K562 (cell line): ENCODE data around the gene HKDC1. TPM values are rescaled to one million over a fixed set of nuclear protein-coding genes. Genes with fewer than 3 reads are reported as not detected.

Experiments used
- CBX5 ChIP-seq: IDR thresholded peaks from 2 replicates; pipeline ENCODE4 v1.6.1; 2014; ENCODE audit warnings: low read depth, borderline replicate concordance
- CHD1 ChIP-seq: fragments of 200-600 bp; sonication (generic); IDR thresholded peaks from one replicate; pipeline ENCODE4 v1.6.1; 2012; ENCODE audit warnings: mild to moderate bottlenecking, moderate library complexity, low read length, inconsistent platforms
- E2F3 ChIP-seq: fragments of 250-450 bp; sonication (Bioruptor Pico); IDR thresholded peaks from 2 replicates; pipeline ENCODE4 v1.4.0; 2020; ENCODE audit warnings: mild to moderate bottlenecking
- GATAD2B ChIP-seq: fragments of 450-650 bp; IDR thresholded peaks from 2 replicates; pipeline ENCODE4 v1.6.1; 2017; ENCODE audit warnings: mild to moderate bottlenecking, borderline replicate concordance
- LARP7 ChIP-seq: fragments of 450-650 bp; IDR thresholded peaks from 2 replicates; pipeline ENCODE4 v1.6.1; 2016
- MAFG ChIP-seq: fragments of 450-650 bp; conservative IDR thresholded peaks from 2 replicates; pipeline ENCODE4 v1.6.1; 2016; ENCODE audit warnings: missing genetic modification characterization, missing compliant biosample characterization
- PCBP2 ChIP-seq: fragments of 200-400 bp; formaldehyde crosslinking; IDR thresholded peaks from 2 replicates; pipeline ENCODE4 v1.6.1; 2018; ENCODE audit warnings: low read length, low read depth, mild to moderate bottlenecking, moderate library complexity; ENCODE audit not compliant: poor library complexity, severe bottlenecking
- PML ChIP-seq: IDR thresholded peaks from 2 replicates; pipeline ENCODE4 v1.6.1; 2012; ENCODE audit warnings: low read length, inconsistent platforms
- POLR3A ChIP-seq: IDR thresholded peaks from 2 replicates; pipeline ENCODE4 v1.6.1; 2011; ENCODE audit warnings: borderline replicate concordance, mild to moderate bottlenecking, moderate library complexity; ENCODE audit not compliant: insufficient read length, insufficient read depth; ENCODE audit errors: extremely low read depth
- PTBP1 ChIP-seq: fragments of 200-400 bp; formaldehyde crosslinking; IDR thresholded peaks from 2 replicates; pipeline ENCODE4 v1.6.1; 2017; ENCODE audit warnings: low read depth, low read length
- RNF2 ChIP-seq: sonication (generic); IDR thresholded peaks from 2 replicates; pipeline ENCODE4 v1.6.1; 2016
- SMARCE1 ChIP-seq: fragments of 450-650 bp; IDR thresholded peaks from 2 replicates; pipeline ENCODE4 v1.7.1; 2016; ENCODE audit warnings: mild to moderate bottlenecking
- ZBTB17 ChIP-seq: fragments of 450-650 bp; formaldehyde crosslinking; IDR thresholded peaks from 2 replicates; pipeline ENCODE4 v1.4.0; 2020; ENCODE audit warnings: mild to moderate bottlenecking
- ZNF431 ChIP-seq: sonication (generic); formaldehyde crosslinking; IDR thresholded peaks from 2 replicates; pipeline ENCODE4 v1.8.0; 2022; ENCODE audit warnings: mild to moderate bottlenecking, missing genetic modification reagents
- ZNF586 ChIP-seq: fragments of 450-650 bp; formaldehyde crosslinking; conservative IDR thresholded peaks from 2 replicates; pipeline ENCODE4 v1.4.0; 2020; ENCODE audit warnings: mild to moderate bottlenecking, moderate library complexity
- polyA plus RNA-seq, 8 experiments: library from polyadenylated mRNA; depleted of rRNA in 4 of 8; stranded (reverse) in 5 of 8; unstranded in 3 of 8; fragments of >200 nt; fragmentation: Nextera tagmentation in 2 of 8; fragmentation: Illumina TruSeq in 1 of 8; extraction: Ambion mirVana in 2 of 8; extraction: Trizol in 1 of 8; gene quantifications; 2 replicates each; pipeline versions ENCODE4 v1.2.1 to v1.2.3, GENCODE V29; 2011 to 2014; ENCODE audit warnings: inconsistent platforms in 1 of 8, missing spikeins in 1 of 8
- total RNA-seq, 7 experiments: library from RNA; depleted of rRNA in 6 of 7; stranded (reverse); fragments of >200 nt in 6 of 7; fragmentation: Illumina TruSeq in 2 of 7; extraction: Trizol in 2 of 7; gene quantifications; 2 replicates each; pipeline versions ENCODE4 v1.2.1 to v1.2.3, GENCODE V29; 2011 to 2021; ENCODE audit warnings: low replicate concordance in 1 of 7
- TF ChIP-seq, protein P1 (sequence below), 2 experiments: IDR thresholded peaks in 1 of 2; conservative IDR thresholded peaks in 1 of 2; 2 replicates each; pipeline ENCODE4 v1.6.1; 2016; ENCODE audit warnings: low read depth in 2 of 2, mild to moderate bottlenecking in 1 of 2, missing compliant biosample characterization in 1 of 2, missing genetic modification characterization in 1 of 2, moderate library complexity in 1 of 2
- TF ChIP-seq, protein P2 (sequence below): fragments of 450-650 bp; formaldehyde crosslinking; IDR thresholded peaks from 2 replicates; pipeline ENCODE4 v1.4.0; 2020; ENCODE audit warnings: mild to moderate bottlenecking, moderate library complexity
- TF ChIP-seq, protein P3 (sequence below): conservative IDR thresholded peaks from 2 replicates; pipeline ENCODE4 v1.6.1; 2011; ENCODE audit warnings: low read depth, mild to moderate bottlenecking, low read length; ENCODE audit not compliant: control insufficient read depth
- TF ChIP-seq, protein P4 (sequence below): fragments of 450-650 bp; IDR thresholded peaks from 2 replicates; pipeline ENCODE4 v1.6.1; 2016; ENCODE audit warnings: antibody characterized with exemption

The HKDC1 gene
- total and polyA plus RNA-seq, 9 of the 15 experiments (the other 6 are each of a cell fraction or from before 2014, with no cell fraction given): 0.04 to 0.22 (median 0.11) TPM; not detected in 5

DNA sequence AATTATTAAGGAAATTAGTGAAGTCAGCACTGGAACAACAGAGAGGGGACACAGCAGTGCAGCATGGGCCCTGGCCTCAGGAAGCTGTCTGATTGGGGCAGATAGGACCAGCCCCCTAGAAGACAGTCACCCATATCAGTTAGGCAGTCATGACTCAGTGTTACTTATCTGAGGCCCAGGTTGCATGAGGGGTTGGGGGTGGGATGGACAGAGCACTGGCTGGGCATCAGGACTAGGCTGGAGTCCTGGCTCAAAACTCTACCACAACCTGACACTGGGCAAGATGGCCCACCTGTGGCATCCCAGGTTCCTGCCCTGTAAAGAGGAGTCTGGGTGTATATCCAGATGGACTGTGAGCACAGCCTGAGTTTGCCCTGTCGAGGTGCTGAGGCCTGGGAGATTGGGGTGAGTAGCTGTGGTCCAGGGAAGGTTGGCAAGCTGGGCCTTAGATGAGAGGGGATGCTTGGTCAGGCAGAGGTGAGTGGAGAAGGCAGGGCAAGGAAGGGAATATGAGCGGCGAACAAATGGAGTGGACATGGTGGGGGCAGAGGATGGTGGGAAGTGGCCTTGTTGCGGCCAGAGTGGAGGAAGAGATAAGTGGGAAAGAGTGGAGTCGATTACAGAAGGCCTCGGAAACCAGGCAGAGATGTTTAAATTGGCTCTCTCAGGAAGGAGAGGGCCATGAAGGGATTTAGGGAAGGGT, 95.6 kb downstream of the HKDC1 start (continued):
- TF ChIP-seq, protein P1, sequence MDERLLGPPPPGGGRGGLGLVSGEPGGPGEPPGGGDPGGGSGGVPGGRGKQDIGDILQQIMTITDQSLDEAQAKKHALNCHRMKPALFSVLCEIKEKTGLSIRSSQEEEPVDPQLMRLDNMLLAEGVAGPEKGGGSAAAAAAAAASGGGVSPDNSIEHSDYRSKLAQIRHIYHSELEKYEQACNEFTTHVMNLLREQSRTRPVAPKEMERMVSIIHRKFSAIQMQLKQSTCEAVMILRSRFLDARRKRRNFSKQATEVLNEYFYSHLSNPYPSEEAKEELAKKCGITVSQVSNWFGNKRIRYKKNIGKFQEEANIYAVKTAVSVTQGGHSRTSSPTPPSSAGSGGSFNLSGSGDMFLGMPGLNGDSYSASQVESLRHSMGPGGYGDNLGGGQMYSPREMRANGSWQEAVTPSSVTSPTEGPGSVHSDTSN (CRISPR knock-in tag; IDR thresholded peaks at IDR 0.05; ENCODE audit: low read depth): no peak
- TF ChIP-seq, protein P1 (tag; conservative IDR thresholded peaks at IDR 0.05; ENCODE audit: low read depth): no peak
- TF ChIP-seq ZBTB17: peak; percentile 84; the same call in 1 of the 2 replicates
- TF ChIP-seq POLR3A: no peak
- peak; percentile 89 for TF ChIP-seq MAFG
- no peak for TF ChIP-seq CHD1
- TF ChIP-seq, protein P2, sequence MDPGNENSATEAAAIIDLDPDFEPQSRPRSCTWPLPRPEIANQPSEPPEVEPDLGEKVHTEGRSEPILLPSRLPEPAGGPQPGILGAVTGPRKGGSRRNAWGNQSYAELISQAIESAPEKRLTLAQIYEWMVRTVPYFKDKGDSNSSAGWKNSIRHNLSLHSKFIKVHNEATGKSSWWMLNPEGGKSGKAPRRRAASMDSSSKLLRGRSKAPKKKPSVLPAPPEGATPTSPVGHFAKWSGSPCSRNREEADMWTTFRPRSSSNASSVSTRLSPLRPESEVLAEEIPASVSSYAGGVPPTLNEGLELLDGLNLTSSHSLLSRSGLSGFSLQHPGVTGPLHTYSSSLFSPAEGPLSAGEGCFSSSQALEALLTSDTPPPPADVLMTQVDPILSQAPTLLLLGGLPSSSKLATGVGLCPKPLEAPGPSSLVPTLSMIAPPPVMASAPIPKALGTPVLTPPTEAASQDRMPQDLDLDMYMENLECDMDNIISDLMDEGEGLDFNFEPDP (CRISPR knock-in tag): peak; percentile 74; the same call in 1 of the 2 replicates
- TF ChIP-seq LARP7: peak; percentile 99
- TF ChIP-seq, protein P3, sequence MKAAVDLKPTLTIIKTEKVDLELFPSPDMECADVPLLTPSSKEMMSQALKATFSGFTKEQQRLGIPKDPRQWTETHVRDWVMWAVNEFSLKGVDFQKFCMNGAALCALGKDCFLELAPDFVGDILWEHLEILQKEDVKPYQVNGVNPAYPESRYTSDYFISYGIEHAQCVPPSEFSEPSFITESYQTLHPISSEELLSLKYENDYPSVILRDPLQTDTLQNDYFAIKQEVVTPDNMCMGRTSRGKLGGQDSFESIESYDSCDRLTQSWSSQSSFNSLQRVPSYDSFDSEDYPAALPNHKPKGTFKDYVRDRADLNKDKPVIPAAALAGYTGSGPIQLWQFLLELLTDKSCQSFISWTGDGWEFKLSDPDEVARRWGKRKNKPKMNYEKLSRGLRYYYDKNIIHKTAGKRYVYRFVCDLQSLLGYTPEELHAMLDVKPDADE: peak; percentile 57; the same call in 1 of the 2 replicates
- no peak for TF ChIP-seq GATAD2B
- TF ChIP-seq ZNF431 (CRISPR knock-in tag): no peak; the same call in none of the 2 replicates
- TF ChIP-seq ZNF586 (CRISPR knock-in tag): no peak
- TF ChIP-seq, protein P4, sequence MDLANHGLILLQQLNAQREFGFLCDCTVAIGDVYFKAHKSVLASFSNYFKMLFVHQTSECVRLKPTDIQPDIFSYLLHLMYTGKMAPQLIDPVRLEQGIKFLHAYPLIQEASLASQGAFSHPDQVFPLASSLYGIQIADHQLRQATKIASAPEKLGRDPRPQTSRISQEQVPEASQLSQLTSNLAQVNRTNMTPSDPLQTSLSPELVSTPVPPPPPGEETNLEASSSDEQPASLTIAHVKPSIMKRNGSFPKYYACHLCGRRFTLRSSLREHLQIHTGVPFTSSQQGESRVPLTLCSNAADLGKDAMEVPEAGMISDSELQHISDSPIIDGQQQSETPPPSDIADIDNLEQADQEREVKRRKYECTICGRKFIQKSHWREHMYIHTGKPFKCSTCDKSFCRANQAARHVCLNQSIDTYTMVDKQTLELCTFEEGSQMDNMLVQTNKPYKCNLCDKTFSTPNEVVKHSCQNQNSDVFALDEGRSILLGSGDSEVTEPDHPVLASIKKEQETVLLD: peak; percentile 84
- peak; percentile 50; the same call in 1 of the 2 replicates for TF ChIP-seq E2F3 (CRISPR knock-in tag)
- TF ChIP-seq PTBP1: no peak
- peak; percentile 98 for TF ChIP-seq SMARCE1
- TF ChIP-seq PML: peak; percentile 92
- no peak for TF ChIP-seq PCBP2
- TF ChIP-seq RNF2: peak; percentile 97
- TF ChIP-seq CBX5: peak; percentile 44; the same call in 1 of the 2 replicates
